Kidney tubule cell (primary cell): Measurements from ENCODE around the gene TTC17.

ENCODE experiments used
- DNase-seq: peaks from one replicate; pipeline ENCODE4 v3.0.0-alpha.2; 2018; ENCODE audit warnings: low spot score

TTC17 gene

GRCh38 chr11:43532041-43532440 is 173.3 kb downstream of the TTC17 start:
- no peak for DNase-seq

DNA sequence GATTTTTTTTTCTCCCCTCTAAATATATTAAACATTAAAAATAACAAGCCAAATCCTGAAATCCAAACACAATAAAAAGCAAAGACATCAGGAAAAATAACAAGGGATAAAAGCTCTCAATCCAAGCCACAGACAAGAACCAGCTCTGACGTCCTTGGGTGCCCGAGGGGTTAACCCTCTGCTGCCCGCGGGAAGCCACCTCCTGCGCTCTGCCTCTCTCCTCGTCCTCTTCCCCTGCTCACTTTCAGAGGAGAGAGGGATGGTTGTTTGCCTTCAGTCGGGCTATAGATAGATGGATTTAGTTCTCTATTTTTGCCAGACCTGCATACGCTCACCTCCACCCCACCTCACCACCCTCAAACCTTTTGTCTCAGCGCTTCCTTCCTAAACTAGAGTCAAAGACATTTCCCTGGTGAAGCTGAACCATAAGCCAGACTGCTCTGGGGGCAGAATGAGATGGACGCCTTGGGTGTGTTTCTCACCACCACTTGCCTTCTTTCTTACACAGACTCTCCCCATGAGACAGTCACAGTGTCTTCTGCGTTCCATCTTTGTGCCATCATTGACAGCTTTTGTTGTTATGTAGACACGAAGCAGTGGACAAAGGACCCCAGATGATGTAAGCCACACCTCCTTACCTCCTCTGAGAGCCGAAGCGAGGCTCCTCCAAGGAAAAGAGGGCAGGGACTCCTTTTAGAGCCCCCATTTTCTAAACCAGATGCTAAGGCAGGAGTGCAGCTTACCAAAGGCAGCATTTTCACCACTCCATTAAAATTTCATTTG is 179.3 kb downstream of the TTC17 start:
- DNase-seq = no peak

DNA sequence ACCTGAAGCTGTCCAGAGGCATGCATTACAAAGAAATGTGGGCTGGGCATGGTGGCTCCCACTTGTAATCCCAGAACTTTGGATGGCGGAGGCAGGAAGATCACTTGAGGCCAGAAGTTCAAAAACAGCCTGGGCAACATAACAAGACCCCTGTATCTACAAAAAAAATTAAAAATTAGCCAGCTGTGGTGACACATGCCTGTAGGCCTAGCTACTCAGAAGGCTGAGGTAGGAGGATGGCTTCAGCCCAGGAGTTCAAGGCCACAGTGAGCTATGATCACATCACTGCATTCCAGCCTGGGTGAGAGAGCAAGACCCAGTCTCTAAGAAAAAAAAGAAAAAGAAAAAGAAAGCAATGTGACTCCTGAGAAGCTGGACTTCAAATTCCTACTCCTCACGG is 183.3 kb downstream of the TTC17 start:
- DNase-seq = peak; percentile 50

GRCh38 chr11:43542750-43543712 is 184.3 kb downstream of the TTC17 start:
- DNase-seq = peak; percentile 22
